Gastrocnemius medialis (tissue), 4 donors: ENCODE data around the gene TRIM41.

ENCODE experiments used
- CTCF ChIP-seq, 5 experiments: fragments of 450-650 bp in 3 of 5; fragments of 200-600 bp in 2 of 5; sonication (generic) in 2 of 5; IDR thresholded peaks in 4 of 5; conservative IDR thresholded peaks in 1 of 5; 1 replicate in 4 of 5; 2 replicates in 1 of 5; pipeline ENCODE4 v1.5.1; 2016 to 2019; ENCODE audit warnings: antibody characterized with exemption in 5 of 5, mild to moderate bottlenecking in 3 of 5, moderate library complexity in 3 of 5
- POLR2A ChIP-seq, 2 donors: fragments of 450-650 bp; IDR thresholded peaks; one replicate each; pipeline ENCODE4 v1.6.1; 2017; ENCODE audit warnings: antibody characterized with exemption in 2 of 2, mild to moderate bottlenecking in 2 of 2, moderate library complexity in 2 of 2

GRCh38 chr5:181233801-181234454 is 10.8 kb downstream of the TRIM41 start:
- no peak for TF ChIP-seq CTCF (IDR thresholded peaks at IDR 0.05 in 4 of 5, conservative IDR thresholded peaks at IDR 0.05 in 1 of 5)
- TF ChIP-seq POLR2A (IDR thresholded peaks at IDR 0.05), result no peak
